Type B pancreatic cell (in vitro differentiated cells): ENCODE data around the gene MEF2C. TPM values are rescaled to one million over a fixed set of nuclear protein-coding genes. Genes with fewer than 3 reads are reported as not detected.

Experiments used
- DNase-seq: peaks from one replicate; pipeline ENCODE4 v3.0.0; 2021; ENCODE audit warnings: mixed read lengths; ENCODE audit not compliant: unreplicated experiment; ENCODE audit errors: extremely low spot score
- H3K27ac Mint-ChIP-seq: 2 replicates; pipeline ENCODE4 v1.8.0; 2021; ENCODE audit warnings: mild to moderate bottlenecking, mixed read lengths
- H3K27me3 Mint-ChIP-seq: 2 replicates; pipeline ENCODE4 v1.8.0; 2021; ENCODE audit warnings: mixed read lengths
- H3K36me3 Mint-ChIP-seq: 2 replicates; pipeline ENCODE4 v1.8.0; 2021; ENCODE audit warnings: mixed read lengths
- H3K4me1 Mint-ChIP-seq: one replicate; pipeline ENCODE4 v1.8.0; 2021; ENCODE audit warnings: mixed read lengths; ENCODE audit not compliant: unreplicated experiment
- H3K4me3 Mint-ChIP-seq: 2 replicates; pipeline ENCODE4 v1.8.0; 2021; ENCODE audit warnings: mild to moderate bottlenecking, mixed read lengths
- H3K9me3 Mint-ChIP-seq: 2 replicates; pipeline ENCODE4 v1.8.0; 2021; ENCODE audit warnings: mixed read lengths
- CTCF ChIP-seq: fragments of 200-600 bp; sonication (generic); conservative IDR thresholded peaks from 2 replicates; pipeline ENCODE4 v1.5.0; 2021; ENCODE audit warnings: antibody characterized with exemption, mild to moderate bottlenecking
- total RNA-seq: library from RNA; stranded (reverse); gene quantifications from 2 replicates; pipeline ENCODE4 v1.2.1, GENCODE V29; 2021; ENCODE audit warnings: low replicate concordance

Gene MEF2C
- total RNA-seq, 1 donor from 2014 or later = 12.0 TPM

DNA sequence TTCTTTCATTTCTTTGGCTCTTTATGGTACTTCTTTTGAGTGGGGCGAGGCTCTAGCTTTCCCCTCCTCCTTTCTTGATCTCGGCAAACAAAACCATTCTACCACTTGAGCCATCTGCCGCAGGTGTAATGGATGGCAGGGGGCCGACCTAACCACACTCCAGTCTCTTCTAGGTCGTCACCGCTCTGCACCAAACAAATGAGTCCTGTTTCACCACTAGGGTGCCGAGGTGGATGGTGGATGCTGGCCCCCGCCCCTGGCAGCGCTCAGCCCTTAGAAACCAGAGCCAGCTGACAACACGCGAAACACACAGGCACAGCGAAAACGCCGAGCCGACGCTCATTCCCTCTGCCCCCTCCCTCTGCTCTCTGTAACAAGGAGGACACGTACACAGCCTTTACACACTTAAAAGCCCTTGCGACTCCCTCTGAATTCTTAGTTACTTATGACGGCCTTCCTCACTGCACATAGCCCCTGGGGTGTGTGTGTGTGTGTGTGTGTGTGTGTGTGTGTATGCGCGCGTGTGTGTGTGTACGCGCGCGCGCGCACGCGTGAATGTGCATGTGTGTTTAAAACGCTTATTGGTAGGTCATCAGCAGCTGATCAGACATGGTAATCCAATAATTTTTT lies 199.4 kb downstream of the MEF2C start:
- Mint-ChIP-seq H3K36me3 (no peaks in the 10 kb centered on the region), H3K4me1 (no peaks in the 10 kb centered on the region), H3K27ac (no peak overlapping the region), H3K4me3 (peak overlapping the region; percentile 56), H3K9me3 (no peaks in the 10 kb centered on the region), H3K27me3 (peaks cover 99% of the 10 kb centered on the region)
- no peak for DNase-seq
- peak; percentile 54 for TF ChIP-seq CTCF

DNA sequence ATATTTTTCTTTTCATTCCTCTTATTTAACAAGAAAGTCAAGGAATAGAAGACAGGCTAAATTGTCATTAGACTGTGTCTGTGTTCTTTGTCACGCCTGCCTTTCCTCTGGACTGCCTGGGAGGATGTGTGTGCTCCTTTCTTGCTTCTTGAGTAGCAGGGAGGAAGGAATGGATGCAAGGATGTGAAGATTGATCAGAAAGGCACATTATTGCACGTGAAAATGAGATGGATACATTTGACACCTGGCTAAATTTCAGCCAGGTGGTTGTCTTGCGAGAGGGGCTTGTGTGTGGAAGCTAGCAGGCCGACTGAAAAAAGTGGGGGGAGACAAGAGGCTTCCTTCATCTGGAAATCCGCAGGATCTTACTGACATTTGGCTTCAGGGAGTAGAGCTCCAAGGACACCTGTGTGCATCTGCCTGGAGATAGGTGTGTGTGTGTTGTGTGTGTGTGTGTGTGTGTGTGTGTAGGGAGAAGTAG lies 200.1 kb downstream of the MEF2C start:
- Mint-ChIP-seq H3K4me3 (no peak overlapping the region), H3K27ac (no peak overlapping the region), H3K36me3 (no peaks in the 10 kb centered on the region), H3K4me1 (no peaks in the 10 kb centered on the region), H3K27me3 (peaks cover 98% of the 10 kb centered on the region), H3K9me3 (no peaks in the 10 kb centered on the region)
- no peak for TF ChIP-seq CTCF
- no peak for DNase-seq

- H3K27me3 Mint-ChIP-seq = peaks cover 98% of the 10 kb centered on the region
- no peak for TF ChIP-seq CTCF
- no peaks in the 10 kb centered on the region for H3K4me1 Mint-ChIP-seq
- H3K9me3 Mint-ChIP-seq = no peaks in the 10 kb centered on the region
- no peaks in the 10 kb centered on the region for H3K36me3 Mint-ChIP-seq
- H3K27ac Mint-ChIP-seq = no peak overlapping the region
- DNase-seq = no peak
- no peak overlapping the region for H3K4me3 Mint-ChIP-seq
Observed at GRCh38 chr5:88682131-88682530, 200.9 kb downstream of the MEF2C start.

- H3K4me1 Mint-ChIP-seq = no peaks in the 10 kb centered on the region
- no peak for DNase-seq
- no peak overlapping the region for H3K27ac Mint-ChIP-seq
- TF ChIP-seq CTCF = no peak
- H3K36me3 Mint-ChIP-seq = no peaks in the 10 kb centered on the region
- peaks cover 97% of the 10 kb centered on the region for H3K27me3 Mint-ChIP-seq
- H3K4me3 Mint-ChIP-seq = no peak overlapping the region
- H3K9me3 Mint-ChIP-seq = no peaks in the 10 kb centered on the region
Observed at GRCh38 chr5:88681211-88681803, 201.7 kb downstream of the MEF2C start.

GRCh38 chr5:88680253-88681132 lies 202.5 kb downstream of the MEF2C start:
- H3K27me3 Mint-ChIP-seq = peaks cover 97% of the 10 kb centered on the region
- peak; percentile 100 for TF ChIP-seq CTCF
- peak overlapping the region; percentile 41 for H3K4me3 Mint-ChIP-seq
- no peaks in the 10 kb centered on the region for H3K36me3 Mint-ChIP-seq
- no peaks in the 10 kb centered on the region for H3K9me3 Mint-ChIP-seq
- no peak for DNase-seq
- peaks cover 6% of the 10 kb centered on the region for H3K4me1 Mint-ChIP-seq
- no peak overlapping the region for H3K27ac Mint-ChIP-seq
